ENCODE data around the gene PARD3. TPM values are rescaled to one million over a fixed set of nuclear protein-coding genes. Genes with fewer than 3 reads are reported as not detected.
"Not testable (repeated sequence)": the region's sequence is repeated elsewhere in the genome, so short reads cannot be mapped to it uniquely, and the experiment has no call there.

PARD3 gene
- total RNA-seq, 1 donor from 2014 or later, result 22.9 TPM

DNA sequence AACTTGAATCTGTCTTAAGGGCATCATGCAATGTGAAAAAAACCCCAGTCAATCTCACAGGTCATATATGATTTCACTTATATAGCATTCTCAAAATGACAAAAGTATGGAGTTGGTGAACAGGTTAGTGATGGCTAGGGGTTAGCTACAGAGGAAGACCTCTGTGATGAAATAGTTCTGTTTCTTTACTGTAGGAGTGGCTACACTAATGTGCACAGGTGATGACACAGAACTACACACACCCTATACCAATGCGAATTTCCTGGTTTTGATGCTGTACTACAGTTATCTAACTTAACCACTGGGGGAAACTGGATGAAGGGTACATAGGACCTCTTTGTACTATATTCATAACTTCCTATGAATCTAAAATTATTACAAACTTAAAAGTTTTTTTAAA, 541.8 kb downstream of the PARD3 start:
- TF ChIP-seq, protein P1, sequence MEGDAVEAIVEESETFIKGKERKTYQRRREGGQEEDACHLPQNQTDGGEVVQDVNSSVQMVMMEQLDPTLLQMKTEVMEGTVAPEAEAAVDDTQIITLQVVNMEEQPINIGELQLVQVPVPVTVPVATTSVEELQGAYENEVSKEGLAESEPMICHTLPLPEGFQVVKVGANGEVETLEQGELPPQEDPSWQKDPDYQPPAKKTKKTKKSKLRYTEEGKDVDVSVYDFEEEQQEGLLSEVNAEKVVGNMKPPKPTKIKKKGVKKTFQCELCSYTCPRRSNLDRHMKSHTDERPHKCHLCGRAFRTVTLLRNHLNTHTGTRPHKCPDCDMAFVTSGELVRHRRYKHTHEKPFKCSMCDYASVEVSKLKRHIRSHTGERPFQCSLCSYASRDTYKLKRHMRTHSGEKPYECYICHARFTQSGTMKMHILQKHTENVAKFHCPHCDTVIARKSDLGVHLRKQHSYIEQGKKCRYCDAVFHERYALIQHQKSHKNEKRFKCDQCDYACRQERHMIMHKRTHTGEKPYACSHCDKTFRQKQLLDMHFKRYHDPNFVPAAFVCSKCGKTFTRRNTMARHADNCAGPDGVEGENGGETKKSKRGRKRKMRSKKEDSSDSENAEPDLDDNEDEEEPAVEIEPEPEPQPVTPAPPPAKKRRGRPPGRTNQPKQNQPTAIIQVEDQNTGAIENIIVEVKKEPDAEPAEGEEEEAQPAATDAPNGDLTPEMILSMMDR (IDR thresholded peaks at IDR 0.05; ENCODE audit: partially characterized antibody, unreplicated experiment), result no peak
- no peaks in the 10 kb centered on the region for H3K4me1 Mint-ChIP-seq (ENCODE audit: low read depth, unreplicated experiment)
- no peak for DNase-seq
- no peak overlapping the region for H3K4me3 Mint-ChIP-seq (ENCODE audit: unreplicated experiment)
- H3K9me3 Mint-ChIP-seq (ENCODE audit: unreplicated experiment), result no peaks in the 10 kb centered on the region
- H3K27me3 Mint-ChIP-seq (ENCODE audit: unreplicated experiment), result no peaks in the 10 kb centered on the region
- no peaks in the 10 kb centered on the region for H3K36me3 Mint-ChIP-seq (ENCODE audit: unreplicated experiment)
- H3K27ac Mint-ChIP-seq (ENCODE audit: unreplicated experiment), result no peak overlapping the region

DNA sequence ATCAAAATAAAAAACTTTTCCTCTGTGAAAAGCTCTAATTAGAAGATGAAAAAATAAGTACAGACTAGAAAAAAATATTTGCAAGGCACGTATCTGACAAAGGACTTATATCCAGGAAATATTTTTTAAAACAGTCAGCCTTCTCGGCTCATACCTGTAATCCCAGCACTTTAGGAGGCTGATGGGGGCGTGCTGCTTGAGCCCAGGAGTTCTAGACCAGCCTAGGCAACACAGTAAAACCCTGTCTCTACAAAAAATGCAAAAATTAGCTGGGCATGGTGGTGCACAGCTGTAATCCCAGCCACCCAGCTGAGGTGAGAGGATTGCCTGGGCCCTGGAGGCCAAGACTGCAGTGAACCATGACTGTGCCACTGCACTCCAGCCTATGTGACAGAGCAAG, 542.8 kb downstream of the PARD3 start:
- Mint-ChIP-seq H3K27ac (ENCODE audit: unreplicated experiment) (no peak overlapping the region), H3K4me3 (ENCODE audit: unreplicated experiment) (no peak overlapping the region), H3K4me1 (ENCODE audit: low read depth, unreplicated experiment) (no peaks in the 10 kb centered on the region), H3K9me3 (ENCODE audit: unreplicated experiment) (no peaks in the 10 kb centered on the region), H3K36me3 (ENCODE audit: unreplicated experiment) (no peaks in the 10 kb centered on the region), H3K27me3 (ENCODE audit: unreplicated experiment) (no peaks in the 10 kb centered on the region)
- DNase-seq, result no peak
- TF ChIP-seq, protein P1 (IDR thresholded peaks at IDR 0.05; ENCODE audit: partially characterized antibody, unreplicated experiment), result no peak

DNA sequence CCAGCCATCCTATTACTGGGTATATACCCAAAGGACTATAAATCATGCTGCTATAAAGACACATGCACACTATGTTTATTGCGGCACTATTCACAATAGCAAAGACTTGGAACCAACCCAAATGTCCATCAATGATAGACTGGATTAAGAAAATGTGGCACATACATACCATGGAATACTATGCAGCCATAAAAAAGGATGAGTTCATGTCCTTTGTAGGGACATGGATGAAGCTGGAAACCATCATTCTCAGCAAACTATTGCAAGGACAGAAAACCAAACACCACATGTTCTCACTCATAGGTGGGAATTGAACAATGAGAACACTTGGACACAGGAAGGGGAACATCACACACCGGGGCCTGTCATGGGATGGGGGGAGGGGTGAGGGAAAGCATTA, 546.7 kb downstream of the PARD3 start:
- not testable (repeated sequence) for H3K27ac Mint-ChIP-seq (ENCODE audit: unreplicated experiment)

DNA sequence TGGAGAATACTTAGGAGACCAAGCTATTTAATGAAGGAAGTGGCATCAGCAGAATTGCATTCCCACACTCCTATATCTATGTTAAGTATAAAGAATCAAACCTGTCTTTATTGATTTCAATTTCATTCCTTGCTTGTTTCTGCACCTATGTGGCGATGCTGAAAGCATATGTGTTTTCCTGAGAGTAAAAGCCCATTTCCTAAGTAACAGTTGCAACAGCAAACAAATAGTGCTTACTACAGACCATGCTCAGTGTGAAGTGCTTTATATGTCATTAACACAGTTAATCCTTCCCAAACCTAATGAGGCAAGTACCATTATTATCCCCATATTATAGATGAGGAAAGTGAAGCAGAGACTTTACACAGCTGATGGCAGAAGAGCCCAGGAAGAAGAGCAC, 552.1 kb downstream of the PARD3 start:
- H3K4me3 Mint-ChIP-seq (ENCODE audit: unreplicated experiment), result no peak overlapping the region
- H3K27ac Mint-ChIP-seq (ENCODE audit: unreplicated experiment), result no peak overlapping the region
- H3K9me3 Mint-ChIP-seq (ENCODE audit: unreplicated experiment), result no peaks in the 10 kb centered on the region
- no peak for DNase-seq
- TF ChIP-seq, protein P1 (IDR thresholded peaks at IDR 0.05; ENCODE audit: partially characterized antibody, unreplicated experiment), result no peak
- H3K4me1 Mint-ChIP-seq (ENCODE audit: low read depth, unreplicated experiment), result peaks cover 11% of the 10 kb centered on the region
- H3K36me3 Mint-ChIP-seq (ENCODE audit: unreplicated experiment), result peaks cover 7% of the 10 kb centered on the region
- no peaks in the 10 kb centered on the region for H3K27me3 Mint-ChIP-seq (ENCODE audit: unreplicated experiment)

More for the DNA sequence above, 546.7 kb downstream of the PARD3 start:
- not testable (repeated sequence) for H3K9me3 Mint-ChIP-seq (ENCODE audit: unreplicated experiment); H3K4me1 Mint-ChIP-seq (ENCODE audit: low read depth, unreplicated experiment); H3K4me3 Mint-ChIP-seq (ENCODE audit: unreplicated experiment); H3K36me3 Mint-ChIP-seq (ENCODE audit: unreplicated experiment); H3K27me3 Mint-ChIP-seq (ENCODE audit: unreplicated experiment); DNase-seq

DNA sequence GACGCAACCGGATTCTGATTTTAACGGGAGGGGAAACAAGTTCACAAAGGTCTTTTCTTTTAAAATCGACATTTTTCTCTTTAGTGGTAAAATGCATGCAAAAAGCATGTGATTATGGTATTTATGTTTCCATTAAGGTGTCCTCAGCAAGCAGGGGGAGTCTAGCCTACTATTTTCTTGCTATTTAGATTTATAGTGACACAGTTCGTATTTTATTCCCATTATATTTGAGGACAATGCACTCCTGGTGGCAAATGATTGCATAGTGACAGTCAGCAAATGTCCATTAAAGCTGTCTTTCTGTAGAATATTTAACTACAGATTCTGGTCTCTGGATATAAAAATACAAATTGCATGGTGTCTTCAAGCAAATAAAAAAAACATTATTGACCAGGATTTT, 554.2 kb downstream of the PARD3 start:
- Mint-ChIP-seq H3K4me3 (ENCODE audit: unreplicated experiment) (no peak overlapping the region), H3K4me1 (ENCODE audit: low read depth, unreplicated experiment) (peaks cover 7% of the 10 kb centered on the region), H3K9me3 (ENCODE audit: unreplicated experiment) (no peaks in the 10 kb centered on the region), H3K36me3 (ENCODE audit: unreplicated experiment) (peaks cover 8% of the 10 kb centered on the region), H3K27ac (ENCODE audit: unreplicated experiment) (no peak overlapping the region), H3K27me3 (ENCODE audit: unreplicated experiment) (no peaks in the 10 kb centered on the region)
- DNase-seq, result no peak
- TF ChIP-seq, protein P1 (IDR thresholded peaks at IDR 0.05; ENCODE audit: partially characterized antibody, unreplicated experiment), result no peak

DNA sequence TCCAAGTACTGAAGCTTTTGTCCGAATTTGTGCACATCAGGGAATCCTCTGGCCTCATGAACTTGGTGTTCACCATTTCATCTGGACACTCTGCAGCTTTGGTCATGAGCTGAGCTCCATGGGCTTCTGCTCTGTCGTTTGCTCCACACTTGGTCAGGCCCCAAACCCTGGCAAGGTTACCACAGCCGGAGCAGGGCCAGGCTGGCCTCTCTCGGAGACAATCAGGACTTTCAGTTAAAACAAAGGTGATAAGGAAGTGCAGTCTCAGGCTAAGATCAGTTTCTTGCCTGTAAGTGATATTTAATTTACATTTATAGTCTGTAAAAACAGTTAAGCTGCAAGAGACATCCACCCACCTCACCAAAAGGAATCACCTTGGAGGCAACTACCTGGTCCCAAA, 558.9 kb downstream of the PARD3 start:
- Mint-ChIP-seq H3K9me3 (ENCODE audit: unreplicated experiment) (no peaks in the 10 kb centered on the region), H3K27me3 (ENCODE audit: unreplicated experiment) (no peaks in the 10 kb centered on the region), H3K4me3 (ENCODE audit: unreplicated experiment) (no peak overlapping the region), H3K36me3 (ENCODE audit: unreplicated experiment) (peaks cover 8% of the 10 kb centered on the region), H3K27ac (ENCODE audit: unreplicated experiment) (no peak overlapping the region), H3K4me1 (ENCODE audit: low read depth, unreplicated experiment) (peaks cover 2% of the 10 kb centered on the region)
- no peak for DNase-seq
- TF ChIP-seq, protein P1 (IDR thresholded peaks at IDR 0.05; ENCODE audit: partially characterized antibody, unreplicated experiment), result no peak
